Testis (tissue), 2 donors: Measurements from ENCODE around the gene CNTLN.

ENCODE experiments used
- CTCF ChIP-seq, 3 experiments: fragments of 450-650 bp in 2 of 3; fragments of 200-600 bp in 1 of 3; sonication (generic) in 1 of 3; IDR thresholded peaks; one replicate each; pipeline ENCODE4 v1.5.1; 2016 to 2019; ENCODE audit warnings: antibody characterized with exemption in 3 of 3, mild to moderate bottlenecking in 2 of 3, moderate library complexity in 1 of 3
- POLR2A ChIP-seq: fragments of 450-650 bp; IDR thresholded peaks from one replicate; pipeline ENCODE4 v1.6.1; 2017; ENCODE audit warnings: antibody characterized with exemption, mild to moderate bottlenecking, moderate library complexity

GRCh38 chr9:17536027-17536426, 401.2 kb downstream of the CNTLN start:
- no peak for TF ChIP-seq CTCF (IDR thresholded peaks at IDR 0.05)
- no peak for TF ChIP-seq POLR2A
